ENCODE measurements around the gene RIPOR2.

The RIPOR2 gene

DNA sequence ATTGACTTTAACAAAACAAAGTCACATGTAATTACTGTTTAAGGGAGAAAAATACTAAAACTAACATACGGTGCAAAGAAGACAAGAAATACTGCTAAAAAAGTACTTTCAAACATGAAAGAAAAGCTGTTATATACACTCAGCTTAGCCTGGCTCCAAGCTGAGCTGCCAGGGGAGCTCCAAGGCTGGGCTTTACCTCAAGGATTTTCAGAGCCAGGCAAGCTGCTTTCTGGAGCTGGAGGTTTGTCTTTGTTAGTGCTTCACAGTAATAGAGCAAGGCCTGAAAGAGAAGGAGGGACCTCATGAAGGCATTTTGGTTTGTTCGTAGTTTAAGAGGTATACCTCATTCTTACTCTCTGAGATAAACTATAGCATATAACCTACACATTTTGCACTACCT lies 117.4 kb downstream of the RIPOR2 start:
- H3K4me3 ChIP-seq (ENCODE audit: low read depth, low read length) = no peak overlapping the region
- no peak for TF ChIP-seq MYC (IDR thresholded peaks at IDR 0.05; ENCODE audit: low read depth, low read length)
- no peak for TF ChIP-seq POLR2A (IDR thresholded peaks at IDR 0.05; ENCODE audit: extremely low read depth, insufficient read length)
- DNase-seq (ENCODE audit: low read depth) = no peak

DNA sequence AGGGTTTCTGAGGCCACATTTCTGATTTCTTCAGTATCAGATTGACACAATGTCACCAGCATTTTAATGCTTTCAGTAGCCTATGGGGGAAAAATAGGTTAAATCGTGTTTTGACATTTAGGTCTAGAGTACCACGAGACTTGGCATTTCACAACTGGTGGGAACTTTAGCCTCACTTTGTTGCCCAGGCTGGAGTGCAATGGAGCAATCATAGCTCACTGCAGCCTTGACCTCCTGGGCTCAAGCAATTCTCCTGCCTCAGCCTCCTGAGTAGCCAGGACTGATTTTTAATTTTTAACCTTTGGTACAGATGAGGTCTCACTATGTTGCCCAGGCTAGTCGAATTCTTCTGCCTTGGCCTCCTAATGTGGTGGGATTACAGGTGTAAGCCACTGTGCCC lies 126.0 kb downstream of the RIPOR2 start:
- DNase-seq (ENCODE audit: low read depth) = no peak
- TF ChIP-seq, protein P1, sequence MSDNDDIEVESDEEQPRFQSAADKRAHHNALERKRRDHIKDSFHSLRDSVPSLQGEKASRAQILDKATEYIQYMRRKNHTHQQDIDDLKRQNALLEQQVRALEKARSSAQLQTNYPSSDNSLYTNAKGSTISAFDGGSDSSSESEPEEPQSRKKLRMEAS (IDR thresholded peaks at IDR 0.05; ENCODE audit: low read depth, low read length) = no peak
- TF ChIP-seq MYC (IDR thresholded peaks at IDR 0.05; ENCODE audit: low read depth, low read length) = no peak
- no peak for TF ChIP-seq POLR2A (IDR thresholded peaks at IDR 0.05; ENCODE audit: extremely low read depth, insufficient read length)
- TF ChIP-seq, protein P2, sequence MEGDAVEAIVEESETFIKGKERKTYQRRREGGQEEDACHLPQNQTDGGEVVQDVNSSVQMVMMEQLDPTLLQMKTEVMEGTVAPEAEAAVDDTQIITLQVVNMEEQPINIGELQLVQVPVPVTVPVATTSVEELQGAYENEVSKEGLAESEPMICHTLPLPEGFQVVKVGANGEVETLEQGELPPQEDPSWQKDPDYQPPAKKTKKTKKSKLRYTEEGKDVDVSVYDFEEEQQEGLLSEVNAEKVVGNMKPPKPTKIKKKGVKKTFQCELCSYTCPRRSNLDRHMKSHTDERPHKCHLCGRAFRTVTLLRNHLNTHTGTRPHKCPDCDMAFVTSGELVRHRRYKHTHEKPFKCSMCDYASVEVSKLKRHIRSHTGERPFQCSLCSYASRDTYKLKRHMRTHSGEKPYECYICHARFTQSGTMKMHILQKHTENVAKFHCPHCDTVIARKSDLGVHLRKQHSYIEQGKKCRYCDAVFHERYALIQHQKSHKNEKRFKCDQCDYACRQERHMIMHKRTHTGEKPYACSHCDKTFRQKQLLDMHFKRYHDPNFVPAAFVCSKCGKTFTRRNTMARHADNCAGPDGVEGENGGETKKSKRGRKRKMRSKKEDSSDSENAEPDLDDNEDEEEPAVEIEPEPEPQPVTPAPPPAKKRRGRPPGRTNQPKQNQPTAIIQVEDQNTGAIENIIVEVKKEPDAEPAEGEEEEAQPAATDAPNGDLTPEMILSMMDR (IDR thresholded peaks at IDR 0.05; ENCODE audit: low read depth, low read length) = no peak
- no peak overlapping the region for H3K4me3 ChIP-seq (ENCODE audit: low read depth, low read length)

DNA sequence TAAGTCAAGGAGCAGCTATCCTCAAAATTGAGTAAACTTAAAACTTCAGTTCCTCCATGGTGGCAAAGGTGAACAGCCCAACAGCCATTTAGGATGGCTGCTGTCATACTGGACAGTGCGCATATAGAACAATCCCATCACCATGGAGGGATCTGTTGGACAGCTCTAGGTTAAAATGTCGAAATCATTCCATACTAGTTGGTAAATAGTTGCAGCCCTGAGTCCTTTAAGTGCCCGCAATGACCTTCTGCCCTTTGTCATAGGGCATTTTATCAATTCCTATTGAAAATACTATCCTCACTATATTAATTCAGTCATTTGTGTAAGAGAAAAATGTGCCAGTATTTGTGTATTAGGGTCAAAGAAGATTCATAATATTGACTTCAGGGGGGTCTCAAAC lies 128.2 kb downstream of the RIPOR2 start:
- TF ChIP-seq POLR2A (IDR thresholded peaks at IDR 0.05; ENCODE audit: extremely low read depth, insufficient read length) (no peak), MYC (IDR thresholded peaks at IDR 0.05; ENCODE audit: low read depth, low read length) (no peak)
- TF ChIP-seq, protein P2 (IDR thresholded peaks at IDR 0.05; ENCODE audit: low read depth, low read length) = no peak
- TF ChIP-seq, protein P1 (IDR thresholded peaks at IDR 0.05; ENCODE audit: low read depth, low read length) = no peak
- no peak for DNase-seq (ENCODE audit: low read depth)
- H3K4me3 ChIP-seq (ENCODE audit: low read depth, low read length) = no peak overlapping the region

DNA sequence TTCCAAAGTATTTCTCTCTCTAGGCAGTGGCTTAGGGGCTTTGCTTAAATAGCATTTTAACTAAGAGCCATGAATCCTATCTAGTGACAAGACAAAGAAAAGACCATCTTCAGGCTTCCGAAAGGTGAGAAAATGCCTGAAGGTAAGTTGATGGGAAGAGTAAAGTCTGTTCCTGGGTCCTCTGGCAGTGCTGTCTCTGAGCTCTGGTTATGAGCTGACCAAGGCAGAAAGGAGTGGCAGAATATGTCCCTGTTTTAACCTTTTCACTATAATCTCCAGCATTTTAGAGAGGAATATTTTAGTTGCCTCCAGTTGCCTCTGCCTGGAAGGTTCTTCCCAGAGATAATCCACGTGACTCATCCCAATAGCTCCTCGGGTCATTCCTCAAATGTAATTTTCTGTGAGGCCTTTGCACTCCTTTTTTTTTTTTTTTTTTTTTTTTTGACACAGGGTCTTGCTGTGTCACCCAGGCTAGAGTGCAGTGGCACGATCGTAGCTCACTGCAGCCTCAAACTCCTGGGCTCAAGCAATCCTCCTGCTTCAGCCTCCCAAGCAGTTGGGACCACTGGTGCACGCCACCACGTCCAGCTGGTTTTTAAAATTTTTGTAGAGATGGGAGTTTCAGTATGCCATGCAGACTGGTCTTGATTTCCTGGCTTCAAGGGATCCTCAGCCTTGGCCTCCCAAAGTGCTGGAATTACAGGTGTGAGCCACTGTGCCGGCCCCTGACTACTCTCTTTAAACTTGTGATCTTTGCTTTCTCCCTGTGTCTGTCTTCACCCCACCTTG lies 133.3 kb downstream of the RIPOR2 start:
- TF ChIP-seq, protein P2 (IDR thresholded peaks at IDR 0.05; ENCODE audit: low read depth, low read length) = no peak
- TF ChIP-seq, protein P1 (IDR thresholded peaks at IDR 0.05; ENCODE audit: low read depth, low read length) = no peak
- no peak for TF ChIP-seq MYC (IDR thresholded peaks at IDR 0.05; ENCODE audit: low read depth, low read length)
- DNase-seq (ENCODE audit: low read depth) = no peak
- H3K4me3 ChIP-seq (ENCODE audit: low read depth, low read length) = no peak overlapping the region

DNA sequence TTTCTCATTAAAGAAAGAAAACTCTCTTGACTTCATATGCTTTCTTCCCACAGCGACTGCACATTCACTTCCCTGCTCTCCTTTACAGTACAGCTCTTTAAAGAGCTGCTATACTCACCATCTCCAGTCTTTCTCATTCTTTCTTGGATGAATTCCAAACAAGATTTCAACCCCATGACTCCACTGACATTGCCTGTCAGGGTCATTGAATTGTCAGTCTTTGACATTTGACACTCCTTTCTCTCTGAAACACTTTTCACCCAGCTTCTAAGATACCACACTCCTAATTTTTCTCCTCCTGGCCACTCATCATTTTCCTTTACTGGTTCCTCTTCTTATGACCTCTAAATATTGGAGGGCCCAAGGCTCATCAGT lies 136.2 kb downstream of the RIPOR2 start:
- no peak overlapping the region for H3K4me3 ChIP-seq (ENCODE audit: low read depth, low read length)
- DNase-seq (ENCODE audit: low read depth) = no peak
- TF ChIP-seq, protein P1 (IDR thresholded peaks at IDR 0.05; ENCODE audit: low read depth, low read length) = no peak
- TF ChIP-seq, protein P2 (IDR thresholded peaks at IDR 0.05; ENCODE audit: low read depth, low read length) = no peak
- TF ChIP-seq MYC (IDR thresholded peaks at IDR 0.05; ENCODE audit: low read depth, low read length) (no peak), POLR2A (IDR thresholded peaks at IDR 0.05; ENCODE audit: extremely low read depth, insufficient read length) (no peak)

DNA sequence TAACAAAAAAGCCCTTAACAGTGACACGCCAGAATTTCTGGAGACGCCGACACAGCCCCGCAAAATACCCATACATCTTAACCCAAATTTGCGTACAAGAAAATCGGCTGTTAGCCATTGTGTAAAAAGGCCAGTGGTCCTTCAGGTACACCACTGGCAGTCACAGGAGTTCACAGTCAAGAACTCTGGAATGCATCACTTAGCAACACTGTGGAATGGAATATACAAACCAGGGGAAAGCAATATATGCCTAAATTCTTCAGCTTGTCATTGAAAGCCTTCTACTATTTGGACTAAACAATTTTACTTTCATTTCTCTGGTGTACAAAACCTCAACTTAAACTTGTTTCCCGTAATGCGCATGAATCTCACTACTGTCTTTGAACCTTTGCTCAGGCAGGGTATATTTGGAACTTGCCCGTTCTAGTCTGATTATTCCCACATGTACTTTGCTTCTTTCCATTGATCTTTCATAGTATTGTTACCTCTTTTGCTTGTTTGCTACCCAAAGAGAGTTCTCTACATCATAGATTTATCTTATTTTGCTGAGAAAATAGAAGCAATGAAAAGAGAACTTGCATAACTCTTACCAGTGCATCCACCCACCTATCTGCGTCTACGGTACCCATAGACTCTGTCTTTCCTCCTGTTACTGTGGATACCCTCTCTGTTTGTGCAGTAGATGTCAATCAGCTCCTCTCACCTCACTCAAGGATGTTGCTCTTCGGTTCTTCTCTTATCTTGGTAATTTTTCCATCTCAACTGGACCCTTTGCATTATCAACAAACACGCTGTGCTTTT lies 136.8 kb downstream of the RIPOR2 start, which contains the start of gene ARMH2:
Gene ARMH2 (minus strand): TSS at position 178 of the 801 bp plus-strand sequence. CDS start 60 bp downstream, at position 118.
- TF ChIP-seq, protein P1 (IDR thresholded peaks at IDR 0.05; ENCODE audit: low read depth, low read length) = no peak
- TF ChIP-seq, protein P2 (IDR thresholded peaks at IDR 0.05; ENCODE audit: low read depth, low read length) = no peak
- TF ChIP-seq POLR2A (IDR thresholded peaks at IDR 0.05; ENCODE audit: extremely low read depth, insufficient read length) (no peak), MYC (IDR thresholded peaks at IDR 0.05; ENCODE audit: low read depth, low read length) (no peak)
- DNase-seq (ENCODE audit: low read depth) = no peak
- H3K4me3 ChIP-seq (ENCODE audit: low read depth, low read length) = no peak within 1 kb of the TSS
